GM12878 (cell line): ENCODE results near the gene PRKCZ.

Experiments
- BCL11A ChIP-seq: IDR thresholded peaks from 2 replicates; pipeline ENCODE4 v1.6.1; 2011; ENCODE audit warnings: low read depth, low read length
- CTCF ChIP-seq, 3 experiments: IDR thresholded peaks in 2 of 3; conservative IDR thresholded peaks in 1 of 3; 2 replicates each; pipeline ENCODE4 v1.5.1; 2011; ENCODE audit warnings: low read depth in 3 of 3, low read length in 3 of 3, mild to moderate bottlenecking in 3 of 3, control low read depth in 2 of 3, moderate library complexity in 2 of 3, inconsistent platforms in 1 of 3, mixed read lengths in 1 of 3; ENCODE audit not compliant: control insufficient read depth in 2 of 3, insufficient read depth in 1 of 3; ENCODE audit errors: extremely low read depth in 1 of 3
- E2F4 ChIP-seq: IDR thresholded peaks from 2 replicates; pipeline ENCODE4 v1.6.1; 2012; ENCODE audit warnings: low read depth, low read length, improper control_type of control experiment
- EP300 ChIP-seq, 2 experiments: fragments of 150-350 bp in 1 of 2; IDR thresholded peaks; 2 replicates each; pipeline ENCODE4 v1.6.1; 2011 to 2012; ENCODE audit warnings: low read depth in 2 of 2, low read length in 2 of 2, borderline replicate concordance in 1 of 2, improper control_type of control experiment in 1 of 2, inconsistent platforms in 1 of 2; ENCODE audit not compliant: control insufficient read depth in 1 of 2
- ZNF384 ChIP-seq: IDR thresholded peaks from 2 replicates; pipeline ENCODE4 v1.6.1; 2012; ENCODE audit warnings: low read depth, mild to moderate bottlenecking, low read length, improper control_type of control experiment, borderline replicate concordance
- TF ChIP-seq, protein P1 (sequence below): fragments of 450-650 bp; IDR thresholded peaks from 2 replicates; pipeline ENCODE4 v1.6.1; 2016; ENCODE audit warnings: mild to moderate bottlenecking, moderate library complexity, borderline replicate concordance

GRCh38 chr1:2230781-2231531 lies 180.7 kb downstream of the PRKCZ start:
- TF ChIP-seq BCL11A (no peak), ZNF384 (no peak), EP300 (IDR thresholded peaks at IDR 0.05; ENCODE audit: borderline replicate concordance in 1 of 2, control insufficient read depth in 1 of 2, low read depth in 2 of 2, low read length in 2 of 2) (no peak), E2F4 (no peak), CTCF (IDR thresholded peaks at IDR 0.05 in 2 of 3, conservative IDR thresholded peaks at IDR 0.05 in 1 of 3; ENCODE audit: control insufficient read depth in 2 of 3, extremely low read depth in 1 of 3, insufficient read depth in 1 of 3, low read depth in 3 of 3, low read length in 3 of 3) (no peak)
- TF ChIP-seq, protein P1, sequence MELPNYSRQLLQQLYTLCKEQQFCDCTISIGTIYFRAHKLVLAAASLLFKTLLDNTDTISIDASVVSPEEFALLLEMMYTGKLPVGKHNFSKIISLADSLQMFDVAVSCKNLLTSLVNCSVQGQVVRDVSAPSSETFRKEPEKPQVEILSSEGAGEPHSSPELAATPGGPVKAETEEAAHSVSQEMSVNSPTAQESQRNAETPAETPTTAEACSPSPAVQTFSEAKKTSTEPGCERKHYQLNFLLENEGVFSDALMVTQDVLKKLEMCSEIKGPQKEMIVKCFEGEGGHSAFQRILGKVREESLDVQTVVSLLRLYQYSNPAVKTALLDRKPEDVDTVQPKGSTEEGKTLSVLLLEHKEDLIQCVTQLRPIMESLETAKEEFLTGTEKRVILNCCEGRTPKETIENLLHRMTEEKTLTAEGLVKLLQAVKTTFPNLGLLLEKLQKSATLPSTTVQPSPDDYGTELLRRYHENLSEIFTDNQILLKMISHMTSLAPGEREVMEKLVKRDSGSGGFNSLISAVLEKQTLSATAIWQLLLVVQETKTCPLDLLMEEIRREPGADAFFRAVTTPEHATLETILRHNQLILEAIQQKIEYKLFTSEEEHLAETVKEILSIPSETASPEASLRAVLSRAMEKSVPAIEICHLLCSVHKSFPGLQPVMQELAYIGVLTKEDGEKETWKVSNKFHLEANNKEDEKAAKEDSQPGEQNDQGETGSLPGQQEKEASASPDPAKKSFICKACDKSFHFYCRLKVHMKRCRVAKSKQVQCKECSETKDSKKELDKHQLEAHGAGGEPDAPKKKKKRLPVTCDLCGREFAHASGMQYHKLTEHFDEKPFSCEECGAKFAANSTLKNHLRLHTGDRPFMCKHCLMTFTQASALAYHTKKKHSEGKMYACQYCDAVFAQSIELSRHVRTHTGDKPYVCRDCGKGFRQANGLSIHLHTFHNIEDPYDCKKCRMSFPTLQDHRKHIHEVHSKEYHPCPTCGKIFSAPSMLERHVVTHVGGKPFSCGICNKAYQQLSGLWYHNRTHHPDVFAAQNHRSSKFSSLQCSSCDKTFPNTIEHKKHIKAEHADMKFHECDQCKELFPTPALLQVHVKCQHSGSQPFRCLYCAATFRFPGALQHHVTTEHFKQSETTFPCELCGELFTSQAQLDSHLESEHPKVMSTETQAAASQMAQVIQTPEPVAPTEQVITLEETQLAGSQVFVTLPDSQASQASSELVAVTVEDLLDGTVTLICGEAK, result no peak
